IMR-90 (cell line): ENCODE results near the gene RHO. TPM values are rescaled to one million over a fixed set of nuclear protein-coding genes. Genes with fewer than 3 reads are reported as not detected.

ENCODE experiments used
- ATAC-seq: fragments of 200-7000 bp; cut with Tn5 transposase; 2 replicates; pipeline ENCODE4 v1.9.1; 2020; ENCODE audit warnings: low read depth, mild to moderate bottlenecking, moderate library complexity
- BruUV-seq: library from RNA; stranded (reverse); fragments of 400-500 nt; replicated peaks from 2 replicates; lab custom pipeline; 2021; lab: Mats Ljungman, UMichigan
- CTCF ChIA-PET: fragments of 300-600 bp; formaldehyde crosslinking; extraction: SDS; loops from one replicate; lab custom pipeline; 2021; ENCODE audit warnings: antibody characterized with exemption; lab: Yijun Ruan, JAX
- POLR2A ChIA-PET: fragments of 300-600 bp; sonication (Branson Sonifier 250); formaldehyde crosslinking; loops from one replicate; lab custom pipeline; 2022; ENCODE audit warnings: antibody characterized with exemption; ENCODE audit not compliant: unreplicated experiment; lab: Charles Lee
- DNase-seq: peaks from one replicate; pipeline ENCODE4 v3.0.0; 2013
- H2AFZ ChIP-seq: replicated peaks from 2 replicates; pipeline ENCODE3; 2013; ENCODE audit warnings: low read length, mild to moderate bottlenecking; ENCODE audit not compliant: poor library complexity
- H2AK5ac ChIP-seq: 2 replicates; pipeline ENCODE4 v1.6.1; 2013; ENCODE audit warnings: low read depth, low read length, inconsistent platforms
- H2AK9ac ChIP-seq: replicated peaks from 2 replicates; pipeline ENCODE3; 2013; ENCODE audit warnings: mild to moderate bottlenecking, low read depth, low read length, moderate library complexity; ENCODE audit not compliant: poor library complexity
- H2BK120ac ChIP-seq: 2 replicates; pipeline ENCODE4 v1.6.1; 2013; ENCODE audit warnings: low read depth, low read length, inconsistent platforms
- H2BK15ac ChIP-seq: 3 replicates; pipeline ENCODE4 v1.6.1; 2013; ENCODE audit warnings: low read depth, low read length, inconsistent platforms
- H2BK20ac ChIP-seq: 2 replicates; pipeline ENCODE4 v1.6.1; 2013; ENCODE audit warnings: low read depth, mild to moderate bottlenecking, inconsistent platforms, low read length, moderate library complexity
- H2BK5ac ChIP-seq: 2 replicates; pipeline ENCODE4 v1.6.1; 2013; ENCODE audit warnings: mild to moderate bottlenecking, low read depth, low read length, inconsistent platforms; ENCODE audit not compliant: poor library complexity, severe bottlenecking
- H3K14ac ChIP-seq: replicated peaks from 2 replicates; pipeline ENCODE4 v1.6.1; 2013; ENCODE audit warnings: low read depth, low read length, inconsistent platforms
- H3K18ac ChIP-seq: 2 replicates; pipeline ENCODE4 v1.6.1; 2013; ENCODE audit warnings: low read depth, low read length, control low read depth
- H3K23ac ChIP-seq: 2 replicates; pipeline ENCODE4 v1.6.1; 2013; ENCODE audit warnings: low read depth, low read length, inconsistent platforms
- H3K27ac ChIP-seq: 2 replicates; pipeline ENCODE4 v1.5.1; 2013; ENCODE audit warnings: mild to moderate bottlenecking, control low read depth, low read length; ENCODE audit not compliant: insufficient read depth
- H3K27me3 ChIP-seq: 2 replicates; pipeline ENCODE4 v1.6.1; 2013; ENCODE audit warnings: low read length; ENCODE audit not compliant: control insufficient read depth, insufficient read depth
- H3K36me3 ChIP-seq: 2 replicates; pipeline ENCODE4 v1.6.1; 2013; ENCODE audit warnings: low read length, mixed read lengths; ENCODE audit not compliant: control insufficient read depth, insufficient read depth
- H3K4ac ChIP-seq: 2 replicates; pipeline ENCODE4 v1.6.1; 2013; ENCODE audit warnings: low read depth, low read length, inconsistent platforms
- H3K4me1 ChIP-seq: 2 replicates; pipeline ENCODE4 v1.6.1; 2013; ENCODE audit warnings: low read length, mixed read lengths; ENCODE audit not compliant: control insufficient read depth, insufficient read depth
- H3K4me2 ChIP-seq: 2 replicates; pipeline ENCODE4 v1.6.1; 2013; ENCODE audit warnings: low read depth, mild to moderate bottlenecking, control low read depth, low read length, moderate library complexity
- H3K4me3 ChIP-seq: 2 replicates; pipeline ENCODE4 v1.5.1; 2013; ENCODE audit warnings: low read depth, mild to moderate bottlenecking, control low read depth, low read length, moderate library complexity; ENCODE audit not compliant: insufficient read depth
- H3K56ac ChIP-seq: 2 replicates; pipeline ENCODE4 v1.6.1; 2013; ENCODE audit warnings: low read length, inconsistent platforms; ENCODE audit not compliant: insufficient read depth; ENCODE audit errors: extremely low read depth
- H3K79me1 ChIP-seq, 2 experiments: 2 replicates each; pipeline ENCODE4 v1.6.1; 2013; ENCODE audit warnings: low read length in 2 of 2, inconsistent platforms in 1 of 2, low read depth in 1 of 2
- H3K9ac ChIP-seq: 2 replicates; pipeline ENCODE4 v1.6.1; 2013; ENCODE audit warnings: low read depth, low read length, control low read depth
- H3K9me1 ChIP-seq: 2 replicates; pipeline ENCODE4 v1.6.1; 2013; ENCODE audit warnings: low read length, inconsistent platforms; ENCODE audit not compliant: insufficient read depth
- H3K9me3 ChIP-seq: 2 replicates; pipeline ENCODE4 v1.6.1; 2013; ENCODE audit warnings: low read length; ENCODE audit not compliant: control insufficient read depth, insufficient read depth
- H4K20me1 ChIP-seq: 2 replicates; pipeline ENCODE4 v1.6.1; 2013; ENCODE audit warnings: low read length, inconsistent platforms; ENCODE audit not compliant: insufficient read depth
- H4K5ac ChIP-seq: 2 replicates; pipeline ENCODE4 v1.6.1; 2013; ENCODE audit warnings: mild to moderate bottlenecking, low read depth, low read length, control low read depth
- H4K8ac ChIP-seq, 2 experiments: 2 replicates each; pipeline ENCODE4 v1.6.1; 2013; ENCODE audit warnings: low read depth in 2 of 2, low read length in 2 of 2, control low read depth in 1 of 2, inconsistent platforms in 1 of 2
- H4K91ac ChIP-seq: 2 replicates; pipeline ENCODE4 v1.6.1; 2013; ENCODE audit warnings: low read depth, low read length, inconsistent platforms; ENCODE audit not compliant: insufficient read depth
- BHLHE40 ChIP-seq: fragments of 150-350 bp; IDR thresholded peaks from 2 replicates; pipeline ENCODE4 v1.6.1; 2016; ENCODE audit warnings: mild to moderate bottlenecking, low read depth, low read length
- CEBPB ChIP-seq: IDR thresholded peaks from 2 replicates; pipeline ENCODE4 v1.6.1; 2012; ENCODE audit warnings: low read depth, low read length, improper control_type of control experiment
- FOS ChIP-seq: fragments of 150-350 bp; IDR thresholded peaks from 2 replicates; pipeline ENCODE4 v1.6.1; 2016; ENCODE audit warnings: low read depth, low read length
- MAFK ChIP-seq: IDR thresholded peaks from 2 replicates; pipeline ENCODE4 v1.6.1; 2012; ENCODE audit warnings: low read depth, low read length, improper control_type of control experiment
- MAZ ChIP-seq: IDR thresholded peaks from 2 replicates; pipeline ENCODE4 v1.6.1; 2012; ENCODE audit warnings: low read depth, mild to moderate bottlenecking, low read length, improper control_type of control experiment, moderate library complexity, borderline replicate concordance
- POLR2A ChIP-seq: IDR thresholded peaks from 2 replicates; pipeline ENCODE4 v1.6.1; 2012; ENCODE audit warnings: mild to moderate bottlenecking, low read depth, low read length
- RAD21 ChIP-seq: IDR thresholded peaks from 2 replicates; pipeline ENCODE4 v1.6.1; 2012; ENCODE audit warnings: low read length, improper control_type of control experiment
- RCOR1 ChIP-seq: IDR thresholded peaks from 2 replicates; pipeline ENCODE4 v1.6.1; 2012; ENCODE audit warnings: mild to moderate bottlenecking, low read length, improper control_type of control experiment; ENCODE audit not compliant: insufficient replicate concordance
- WGBS, 2 experiments: methylation state at CpG; one replicate each; pipeline versions ENCODE4 v1.1.5 to v1.1.7; 2013; ENCODE audit warnings: missing lambda C conversion rate in 2 of 2; ENCODE audit not compliant: insufficient read length in 1 of 2; ENCODE audit errors: extremely low coverage in 2 of 2; 5-methylcytosine and 5-hydroxymethylcytosine counted together
- dilution Hi-C: fragments of 300-500 bp; cut with HindIII; formaldehyde crosslinking; loops from one replicate; pipeline ENCODE4 v1.14.3; 2018; ENCODE audit warnings: low sequenced_read_pairs; ENCODE audit not compliant: unreplicated experiment
- in situ Hi-C: fragments of 300-500 bp; cut with MboI; formaldehyde crosslinking; loops from 3 replicates; pipeline ENCODE4 v1.14.3; 2019; ENCODE audit warnings: low sequenced_read_pairs, inconsistent platforms, mixed read lengths
- intact Hi-C: fragments of 100-400 bp; cut with micrococcal nuclease; formaldehyde crosslinking; loops from 2 replicates; pipeline ENCODE4 v1.10.0; 2022
- polyA plus RNA-seq, 3 experiments: library from polyadenylated mRNA; depleted of rRNA; stranded (reverse); fragments of >200 nt; gene quantifications; 2 replicates each; pipeline ENCODE4 v1.2.3, GENCODE V29; 2012; ENCODE audit warnings: low replicate concordance in 1 of 3
- total RNA-seq: library from RNA; depleted of rRNA; stranded (reverse); fragments of >200 nt; gene quantifications from 2 replicates; pipeline ENCODE4 v1.2.3, GENCODE V29; 2012
- TF ChIP-seq, protein P1 (sequence below): fragments of 150-350 bp; IDR thresholded peaks from 2 replicates; pipeline ENCODE4 v1.6.1; 2017; ENCODE audit warnings: mild to moderate bottlenecking, antibody characterized with exemption, low read length, low read depth
- TF ChIP-seq, protein P2 (sequence below): conservative IDR thresholded peaks from 2 replicates; pipeline ENCODE4 v1.5.1; 2012; ENCODE audit warnings: mild to moderate bottlenecking, low read depth, low read length, improper control_type of control experiment
- TF ChIP-seq, protein P3 (sequence below): fragments of 150-350 bp; IDR thresholded peaks from 2 replicates; pipeline ENCODE4 v1.6.1; 2016; ENCODE audit warnings: low read depth, mild to moderate bottlenecking, low read length, moderate library complexity, borderline replicate concordance

The RHO gene
- total and polyA plus RNA-seq, 2 of the 4 experiments (the other 2 are of a cell fraction), result not detected

DNA sequence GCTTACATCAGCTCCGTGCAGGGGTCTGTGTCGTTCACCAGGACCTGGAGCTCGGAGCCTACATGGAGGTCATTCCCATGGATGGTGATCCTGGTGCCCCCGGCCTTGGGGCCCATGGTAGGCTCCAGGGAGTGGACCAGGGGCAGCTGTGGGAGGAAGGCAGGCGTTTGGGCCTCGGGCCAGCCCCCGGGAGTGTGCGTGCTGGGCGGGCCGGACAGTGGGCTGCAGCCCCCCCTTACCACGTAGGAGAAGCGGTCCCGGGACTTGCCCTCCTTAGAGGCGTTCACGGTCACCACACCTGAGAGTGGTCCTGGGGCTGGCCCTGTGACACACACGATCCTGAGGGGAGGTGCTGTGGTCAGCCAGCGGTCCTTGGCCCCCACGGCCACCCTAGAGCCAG is 44.2 kb downstream of the RHO start:
- H4K20me1 ChIP-seq, result no peaks in the 10 kb centered on the region
- ATAC-seq, result no peak
- no peak overlapping the region for H2BK120ac ChIP-seq
- no peaks in the 10 kb centered on the region for H3K9me1 ChIP-seq
- TF ChIP-seq, protein P1, sequence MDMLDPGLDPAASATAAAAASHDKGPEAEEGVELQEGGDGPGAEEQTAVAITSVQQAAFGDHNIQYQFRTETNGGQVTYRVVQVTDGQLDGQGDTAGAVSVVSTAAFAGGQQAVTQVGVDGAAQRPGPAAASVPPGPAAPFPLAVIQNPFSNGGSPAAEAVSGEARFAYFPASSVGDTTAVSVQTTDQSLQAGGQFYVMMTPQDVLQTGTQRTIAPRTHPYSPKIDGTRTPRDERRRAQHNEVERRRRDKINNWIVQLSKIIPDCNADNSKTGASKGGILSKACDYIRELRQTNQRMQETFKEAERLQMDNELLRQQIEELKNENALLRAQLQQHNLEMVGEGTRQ, result no peak
- TF ChIP-seq FOS (no peak), MAFK (no peak), RCOR1 (no peak), POLR2A (no peak), MAZ (no peak), RAD21 (no peak), CEBPB (no peak), BHLHE40 (no peak)
- TF ChIP-seq, protein P2, sequence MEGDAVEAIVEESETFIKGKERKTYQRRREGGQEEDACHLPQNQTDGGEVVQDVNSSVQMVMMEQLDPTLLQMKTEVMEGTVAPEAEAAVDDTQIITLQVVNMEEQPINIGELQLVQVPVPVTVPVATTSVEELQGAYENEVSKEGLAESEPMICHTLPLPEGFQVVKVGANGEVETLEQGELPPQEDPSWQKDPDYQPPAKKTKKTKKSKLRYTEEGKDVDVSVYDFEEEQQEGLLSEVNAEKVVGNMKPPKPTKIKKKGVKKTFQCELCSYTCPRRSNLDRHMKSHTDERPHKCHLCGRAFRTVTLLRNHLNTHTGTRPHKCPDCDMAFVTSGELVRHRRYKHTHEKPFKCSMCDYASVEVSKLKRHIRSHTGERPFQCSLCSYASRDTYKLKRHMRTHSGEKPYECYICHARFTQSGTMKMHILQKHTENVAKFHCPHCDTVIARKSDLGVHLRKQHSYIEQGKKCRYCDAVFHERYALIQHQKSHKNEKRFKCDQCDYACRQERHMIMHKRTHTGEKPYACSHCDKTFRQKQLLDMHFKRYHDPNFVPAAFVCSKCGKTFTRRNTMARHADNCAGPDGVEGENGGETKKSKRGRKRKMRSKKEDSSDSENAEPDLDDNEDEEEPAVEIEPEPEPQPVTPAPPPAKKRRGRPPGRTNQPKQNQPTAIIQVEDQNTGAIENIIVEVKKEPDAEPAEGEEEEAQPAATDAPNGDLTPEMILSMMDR, result no peak
- TF ChIP-seq, protein P3, sequence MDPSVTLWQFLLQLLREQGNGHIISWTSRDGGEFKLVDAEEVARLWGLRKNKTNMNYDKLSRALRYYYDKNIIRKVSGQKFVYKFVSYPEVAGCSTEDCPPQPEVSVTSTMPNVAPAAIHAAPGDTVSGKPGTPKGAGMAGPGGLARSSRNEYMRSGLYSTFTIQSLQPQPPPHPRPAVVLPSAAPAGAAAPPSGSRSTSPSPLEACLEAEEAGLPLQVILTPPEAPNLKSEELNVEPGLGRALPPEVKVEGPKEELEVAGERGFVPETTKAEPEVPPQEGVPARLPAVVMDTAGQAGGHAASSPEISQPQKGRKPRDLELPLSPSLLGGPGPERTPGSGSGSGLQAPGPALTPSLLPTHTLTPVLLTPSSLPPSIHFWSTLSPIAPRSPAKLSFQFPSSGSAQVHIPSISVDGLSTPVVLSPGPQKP, result no peak
- H4K5ac ChIP-seq, result no peak overlapping the region
- H2BK5ac ChIP-seq, result no peak overlapping the region
- H4K8ac ChIP-seq, result no peak overlapping the region
- no peak overlapping the region for H2BK20ac ChIP-seq
- DNase-seq, result no peak
- no peak overlapping the region for H3K23ac ChIP-seq
- no peak overlapping the region for H2AK5ac ChIP-seq
- H3K14ac ChIP-seq, result no peak overlapping the region
- H3K36me3 ChIP-seq, result peaks cover 35% of the 10 kb centered on the region
- ChIA-PET POLR2A (no interaction called here), CTCF (no interaction called here)
- dilution Hi-C loops, result no loop called here
- in situ Hi-C loops, result no loop called here
- no peak overlapping the region for H3K9ac ChIP-seq
- H2AFZ ChIP-seq, result no peak overlapping the region
- intact Hi-C loops, result no loop called here
- H3K4me1 ChIP-seq, result peaks cover 4% of the 10 kb centered on the region; the same call in 1 of the 2 replicates
- H3K79me1 ChIP-seq, result no peaks in the 10 kb centered on the region; a peak in 1 of 4 replicates
- H3K4ac ChIP-seq, result no peak overlapping the region
- BruUV-seq, result no TSS peak
- no peak overlapping the region for H3K27ac ChIP-seq
- H4K91ac ChIP-seq, result no peak overlapping the region
- H2AK9ac ChIP-seq, result no peak overlapping the region
- H3K4me2 ChIP-seq, result no peak overlapping the region
- H3K18ac ChIP-seq, result no peak overlapping the region
- WGBS, 2 experiments, result 84% methylated on average over 11 of the region's 18 CpGs; no CpG with 5 or more reads in 1 of the 2 experiments
- H3K56ac ChIP-seq, result no peak overlapping the region
- H2BK15ac ChIP-seq, result no peak overlapping the region
- no peaks in the 10 kb centered on the region for H3K27me3 ChIP-seq
- H3K4me3 ChIP-seq, result no peak overlapping the region
- no peaks in the 10 kb centered on the region for H3K9me3 ChIP-seq
